IMR-90 (cell line): Measurements from ENCODE around the gene PELI1. TPM values are rescaled to one million over a fixed set of nuclear protein-coding genes. Genes with fewer than 3 reads are reported as not detected.

ENCODE experiments used
- ATAC-seq: fragments of 200-7000 bp; cut with Tn5 transposase; 2 replicates; pipeline ENCODE4 v1.9.1; 2020; ENCODE audit warnings: low read depth, mild to moderate bottlenecking, moderate library complexity
- BruUV-seq: library from RNA; stranded (reverse); fragments of 400-500 nt; replicated peaks from 2 replicates; lab custom pipeline; 2021; lab: Mats Ljungman, UMichigan
- CTCF ChIA-PET: fragments of 300-600 bp; formaldehyde crosslinking; extraction: SDS; loops from one replicate; lab custom pipeline; 2021; ENCODE audit warnings: antibody characterized with exemption; lab: Yijun Ruan, JAX
- POLR2A ChIA-PET: fragments of 300-600 bp; sonication (Branson Sonifier 250); formaldehyde crosslinking; loops from one replicate; lab custom pipeline; 2022; ENCODE audit warnings: antibody characterized with exemption; ENCODE audit not compliant: unreplicated experiment; lab: Charles Lee
- DNase-seq: peaks from one replicate; pipeline ENCODE4 v3.0.0; 2013
- H2AFZ ChIP-seq: replicated peaks from 2 replicates; pipeline ENCODE3; 2013; ENCODE audit warnings: low read length, mild to moderate bottlenecking; ENCODE audit not compliant: poor library complexity
- H2AK5ac ChIP-seq: 2 replicates; pipeline ENCODE4 v1.6.1; 2013; ENCODE audit warnings: low read depth, low read length, inconsistent platforms
- H2AK9ac ChIP-seq: replicated peaks from 2 replicates; pipeline ENCODE3; 2013; ENCODE audit warnings: mild to moderate bottlenecking, low read depth, low read length, moderate library complexity; ENCODE audit not compliant: poor library complexity
- H2BK120ac ChIP-seq: 2 replicates; pipeline ENCODE4 v1.6.1; 2013; ENCODE audit warnings: low read depth, low read length, inconsistent platforms
- H2BK15ac ChIP-seq: 3 replicates; pipeline ENCODE4 v1.6.1; 2013; ENCODE audit warnings: low read depth, low read length, inconsistent platforms
- H2BK20ac ChIP-seq: 2 replicates; pipeline ENCODE4 v1.6.1; 2013; ENCODE audit warnings: low read depth, mild to moderate bottlenecking, inconsistent platforms, low read length, moderate library complexity
- H2BK5ac ChIP-seq: 2 replicates; pipeline ENCODE4 v1.6.1; 2013; ENCODE audit warnings: mild to moderate bottlenecking, low read depth, low read length, inconsistent platforms; ENCODE audit not compliant: poor library complexity, severe bottlenecking
- H3K14ac ChIP-seq: replicated peaks from 2 replicates; pipeline ENCODE4 v1.6.1; 2013; ENCODE audit warnings: low read depth, low read length, inconsistent platforms
- H3K18ac ChIP-seq: 2 replicates; pipeline ENCODE4 v1.6.1; 2013; ENCODE audit warnings: low read depth, low read length, control low read depth
- H3K23ac ChIP-seq: 2 replicates; pipeline ENCODE4 v1.6.1; 2013; ENCODE audit warnings: low read depth, low read length, inconsistent platforms
- H3K27ac ChIP-seq: 2 replicates; pipeline ENCODE4 v1.5.1; 2013; ENCODE audit warnings: mild to moderate bottlenecking, control low read depth, low read length; ENCODE audit not compliant: insufficient read depth
- H3K27me3 ChIP-seq: 2 replicates; pipeline ENCODE4 v1.6.1; 2013; ENCODE audit warnings: low read length; ENCODE audit not compliant: control insufficient read depth, insufficient read depth
- H3K36me3 ChIP-seq: 2 replicates; pipeline ENCODE4 v1.6.1; 2013; ENCODE audit warnings: low read length, mixed read lengths; ENCODE audit not compliant: control insufficient read depth, insufficient read depth
- H3K4ac ChIP-seq: 2 replicates; pipeline ENCODE4 v1.6.1; 2013; ENCODE audit warnings: low read depth, low read length, inconsistent platforms
- H3K4me1 ChIP-seq: 2 replicates; pipeline ENCODE4 v1.6.1; 2013; ENCODE audit warnings: low read length, mixed read lengths; ENCODE audit not compliant: control insufficient read depth, insufficient read depth
- H3K4me2 ChIP-seq: 2 replicates; pipeline ENCODE4 v1.6.1; 2013; ENCODE audit warnings: low read depth, mild to moderate bottlenecking, control low read depth, low read length, moderate library complexity
- H3K4me3 ChIP-seq: 2 replicates; pipeline ENCODE4 v1.5.1; 2013; ENCODE audit warnings: low read depth, mild to moderate bottlenecking, control low read depth, low read length, moderate library complexity; ENCODE audit not compliant: insufficient read depth
- H3K56ac ChIP-seq: 2 replicates; pipeline ENCODE4 v1.6.1; 2013; ENCODE audit warnings: low read length, inconsistent platforms; ENCODE audit not compliant: insufficient read depth; ENCODE audit errors: extremely low read depth
- H3K79me1 ChIP-seq, 2 experiments: 2 replicates each; pipeline ENCODE4 v1.6.1; 2013; ENCODE audit warnings: low read length in 2 of 2, inconsistent platforms in 1 of 2, low read depth in 1 of 2
- H3K9ac ChIP-seq: 2 replicates; pipeline ENCODE4 v1.6.1; 2013; ENCODE audit warnings: low read depth, low read length, control low read depth
- H3K9me1 ChIP-seq: 2 replicates; pipeline ENCODE4 v1.6.1; 2013; ENCODE audit warnings: low read length, inconsistent platforms; ENCODE audit not compliant: insufficient read depth
- H3K9me3 ChIP-seq: 2 replicates; pipeline ENCODE4 v1.6.1; 2013; ENCODE audit warnings: low read length; ENCODE audit not compliant: control insufficient read depth, insufficient read depth
- H4K20me1 ChIP-seq: 2 replicates; pipeline ENCODE4 v1.6.1; 2013; ENCODE audit warnings: low read length, inconsistent platforms; ENCODE audit not compliant: insufficient read depth
- H4K5ac ChIP-seq: 2 replicates; pipeline ENCODE4 v1.6.1; 2013; ENCODE audit warnings: mild to moderate bottlenecking, low read depth, low read length, control low read depth
- H4K8ac ChIP-seq, 2 experiments: 2 replicates each; pipeline ENCODE4 v1.6.1; 2013; ENCODE audit warnings: low read depth in 2 of 2, low read length in 2 of 2, control low read depth in 1 of 2, inconsistent platforms in 1 of 2
- H4K91ac ChIP-seq: 2 replicates; pipeline ENCODE4 v1.6.1; 2013; ENCODE audit warnings: low read depth, low read length, inconsistent platforms; ENCODE audit not compliant: insufficient read depth
- RAD21 ChIP-seq: IDR thresholded peaks from 2 replicates; pipeline ENCODE4 v1.6.1; 2012; ENCODE audit warnings: low read length, improper control_type of control experiment
- RCOR1 ChIP-seq: IDR thresholded peaks from 2 replicates; pipeline ENCODE4 v1.6.1; 2012; ENCODE audit warnings: mild to moderate bottlenecking, low read length, improper control_type of control experiment; ENCODE audit not compliant: insufficient replicate concordance
- SMC3 ChIP-seq: fragments of 150-350 bp; IDR thresholded peaks from 2 replicates; pipeline ENCODE4 v1.6.1; 2016; ENCODE audit warnings: low read depth, mild to moderate bottlenecking, antibody characterized with exemption, low read length, moderate library complexity
- WGBS, 2 experiments: methylation state at CpG; one replicate each; pipeline versions ENCODE4 v1.1.5 to v1.1.7; 2013; ENCODE audit warnings: missing lambda C conversion rate in 2 of 2; ENCODE audit not compliant: insufficient read length in 1 of 2; ENCODE audit errors: extremely low coverage in 2 of 2; 5-methylcytosine and 5-hydroxymethylcytosine counted together
- dilution Hi-C: fragments of 300-500 bp; cut with HindIII; formaldehyde crosslinking; loops from one replicate; pipeline ENCODE4 v1.14.3; 2018; ENCODE audit warnings: low sequenced_read_pairs; ENCODE audit not compliant: unreplicated experiment
- in situ Hi-C: fragments of 300-500 bp; cut with MboI; formaldehyde crosslinking; loops from 3 replicates; pipeline ENCODE4 v1.14.3; 2019; ENCODE audit warnings: low sequenced_read_pairs, inconsistent platforms, mixed read lengths
- intact Hi-C: fragments of 100-400 bp; cut with micrococcal nuclease; formaldehyde crosslinking; loops from 2 replicates; pipeline ENCODE4 v1.10.0; 2022
- polyA plus RNA-seq, 3 experiments: library from polyadenylated mRNA; depleted of rRNA; stranded (reverse); fragments of >200 nt; gene quantifications; 2 replicates each; pipeline ENCODE4 v1.2.3, GENCODE V29; 2012; ENCODE audit warnings: low replicate concordance in 1 of 3
- total RNA-seq: library from RNA; depleted of rRNA; stranded (reverse); fragments of >200 nt; gene quantifications from 2 replicates; pipeline ENCODE4 v1.2.3, GENCODE V29; 2012

The PELI1 gene
- total and polyA plus RNA-seq, 2 of the 4 experiments (the other 2 are of a cell fraction): 2.2 to 2.5 TPM

DNA sequence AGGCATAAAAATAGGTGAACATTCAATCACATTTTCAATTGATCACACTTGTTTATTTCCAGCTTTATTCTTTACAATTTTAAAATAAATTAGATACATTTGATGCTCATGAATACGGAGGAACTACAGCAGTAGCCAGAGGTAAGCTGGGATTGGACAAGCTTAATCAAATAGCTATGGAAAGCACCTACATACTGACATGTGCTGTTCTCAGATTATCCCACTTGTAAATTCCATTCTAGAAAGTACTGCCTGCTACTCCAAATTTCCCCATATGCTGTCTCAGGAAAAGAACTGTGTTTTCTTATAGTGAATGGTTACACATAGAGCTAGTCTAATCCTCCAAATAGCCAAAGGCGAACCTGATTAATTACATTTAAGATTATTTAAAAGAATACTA lies 24.2 kb downstream of the PELI1 start:
- Histone ChIP-seq H3K4me3 (no peak overlapping the region), H2BK5ac (no peak overlapping the region), H2BK120ac (no peak overlapping the region), H2AK5ac (no peak overlapping the region), H2AFZ (no peak overlapping the region), H4K5ac (no peak overlapping the region), H3K79me1 (peaks cover under 1 to 4% of the 10 kb centered on the region in 2 experiments; a peak in 2 of 4 replicates), H2AK9ac (no peak overlapping the region), H3K23ac (no peak overlapping the region), H3K36me3 (no peaks in the 10 kb centered on the region), H3K9me1 (no peaks in the 10 kb centered on the region), H2BK20ac (no peak overlapping the region), H3K4me2 (no peak overlapping the region), H4K20me1 (no peaks in the 10 kb centered on the region), H3K14ac (no peak overlapping the region), H3K27me3 (no peaks in the 10 kb centered on the region), H4K91ac (no peak overlapping the region), H2BK15ac (no peak overlapping the region), H3K18ac (no peak overlapping the region), H3K4me1 (no peaks in the 10 kb centered on the region), H3K9ac (no peak overlapping the region), H3K56ac (no peak overlapping the region), H3K27ac (no peak overlapping the region), H3K9me3 (no peaks in the 10 kb centered on the region), H3K4ac (no peak overlapping the region), H4K8ac (no peak overlapping the region)
- ChIA-PET CTCF (no interaction called here), POLR2A (no interaction called here)
- dilution Hi-C loops: no loop called here
- in situ Hi-C loops: no loop called here
- no peak for DNase-seq
- intact Hi-C loops: no loop called here
- ATAC-seq: no peak
- no CpG with 5 or more reads among the region's 2 CpGs for WGBS, 2 experiments
- BruUV-seq: no TSS peak
- TF ChIP-seq SMC3: no peak
- TF ChIP-seq RAD21: no peak
- no peak for TF ChIP-seq RCOR1
